Ovary (tissue), 9 donors: ENCODE measurements around the gene HNRNPA2B1. TPM values are rescaled to one million over a fixed set of nuclear protein-coding genes. Genes with fewer than 3 reads are reported as not detected.
A peak's percentile ranks its signal among the peaks of the same experiment; 100 is the strongest.
"Not testable (repeated sequence)": the region's sequence is repeated elsewhere in the genome, so short reads cannot be mapped to it uniquely, and the experiment has no call there.

Experiments
- DNase-seq, 5 donors: peaks; one replicate each; pipeline ENCODE4 v3.0.0-alpha.2; 2019 to 2020
- H3K27ac ChIP-seq, 2 donors: fragments of 200-600 bp; one replicate each; pipeline versions ENCODE4 v1.5.1 to v1.8.0; 2019 to 2022
- H3K27me3 ChIP-seq: fragments of 200-600 bp; one replicate; pipeline ENCODE4 v1.8.0; 2022
- H3K36me3 ChIP-seq: fragments of 200-600 bp; sonication (generic); one replicate; pipeline ENCODE4 v1.5.1; 2019
- H3K4me1 ChIP-seq: one replicate; pipeline ENCODE4 v1.8.1; 2013; ENCODE audit warnings: mild to moderate bottlenecking, moderate library complexity; ENCODE audit not compliant: insufficient read depth
- H3K4me3 ChIP-seq: fragments of 200-600 bp; sonication (generic); one replicate; pipeline ENCODE4 v1.5.1; 2017
- H3K9me3 ChIP-seq, 2 donors: fragments of 200-600 bp in 1 of 2; sonication (generic) in 1 of 2; one replicate each; pipeline versions ENCODE4 v1.5.1 to v1.8.1; 2013 to 2019; ENCODE audit warnings: mild to moderate bottlenecking in 1 of 2, moderate library complexity in 1 of 2
- CTCF ChIP-seq, 3 donors: fragments of 450-650 bp in 2 of 3; fragments of 200-600 bp in 1 of 3; IDR thresholded peaks; one replicate each; pipeline versions ENCODE4 v1.5.1 to v1.8.0; 2016 to 2022; ENCODE audit warnings: antibody characterized with exemption in 3 of 3, mild to moderate bottlenecking in 1 of 3
- EP300 ChIP-seq: sonication (generic); formaldehyde crosslinking; IDR thresholded peaks from one replicate; pipeline ENCODE4 v1.6.1; 2017; ENCODE audit warnings: antibody characterized with exemption
- POLR2A ChIP-seq: fragments of 450-650 bp; IDR thresholded peaks from one replicate; pipeline ENCODE4 v1.6.1; 2017; ENCODE audit warnings: antibody characterized with exemption, mild to moderate bottlenecking, moderate library complexity
- WGBS, 3 donors: extraction: QIAGEN DNeasy Blood & Tissue Kit in 1 of 3; methylation state at CpG; one replicate each; pipeline versions ENCODE4 v1.1.5 to v1.1.7; 2013 to 2017; 5-methylcytosine and 5-hydroxymethylcytosine counted together
- intact Hi-C, 4 donors: fragments of 100-400 bp; cut with DNase I; formaldehyde crosslinking; loops; one replicate each; pipeline versions ENCODE4 v1.11.0 to v1.15.1; 2022 to 2023
- polyA plus RNA-seq, 2 donors: library from polyadenylated mRNA; stranded (reverse); fragments of 200-250 nt in 1 of 2; fragments of 350-450 nt in 1 of 2; fragmentation: Illumina TruSeq in 1 of 2; extraction: RNeasy Lipid Tissue Mini Kit (QIAGEN cat#74804) in 1 of 2; gene quantifications; one replicate each; pipeline ENCODE4 v1.2.3, GENCODE V29; 2013 to 2014
- total RNA-seq, 7 donors: library from RNA; depleted of rRNA in 2 of 7; stranded (reverse); fragments of >200 nt in 2 of 7; fragmentation: NEBNext Ultra II Directional in 3 of 7; extraction: Animal tissue kit (Norgen Biotek cat#: 25700) in 3 of 7; gene quantifications; one replicate each; pipeline versions ENCODE4 v1.1.0 to v1.2.4, GENCODE V29; 2016 to 2023
- donor health status: DM: no; HTN: no; CAD: no; lungs with moderate emphysema.
- donor health status: DM: no; HTN: no; CAD: no.
- donor health status: Bipolar disorder and iron deficiency.
- donor health status: DM: yes; HTN: yes; CAD: no.
- donor health status: DM: no; HTN: no; CAD: no.
- donor health status: DM: yes; HTN: yes; CAD: no.

Gene HNRNPA2B1
- total and polyA plus RNA-seq, 9 donors: 236 to 659 (median 413) TPM

- no peak overlapping the region for H3K4me3 ChIP-seq
- H3K27ac ChIP-seq: no peak overlapping the region
- no peaks in the 10 kb centered on the region for H3K27me3 ChIP-seq
- DNase-seq: no peak
- intact Hi-C loops: no loop called here
- 75 to 79% (median 77%) methylated on average over 20 of the region's 20 CpGs for WGBS, 3 donors
- no peaks in the 10 kb centered on the region for H3K36me3 ChIP-seq
- no peaks in the 10 kb centered on the region for H3K4me1 ChIP-seq
- no peaks in the 10 kb centered on the region for H3K9me3 ChIP-seq
- TF ChIP-seq EP300: no peak
- no peak for TF ChIP-seq POLR2A
- no peak for TF ChIP-seq CTCF (IDR thresholded peaks at IDR 0.05)
Measured at GRCh38 chr7:26156451-26157420, 43.8 kb downstream of the HNRNPA2B1 start.

GRCh38 chr7:26155531-26156375 lies 44.8 kb downstream of the HNRNPA2B1 start:
- TF ChIP-seq EP300: no peak
- TF ChIP-seq POLR2A: no peak
- Histone ChIP-seq H3K36me3 (no peaks in the 10 kb centered on the region), H3K4me3 (no peak overlapping the region), H3K27ac (no peak overlapping the region), H3K4me1 (no peaks in the 10 kb centered on the region), H3K9me3 (no peaks in the 10 kb centered on the region), H3K27me3 (no peaks in the 10 kb centered on the region)
- intact Hi-C loops: no loop called here
- 46 to 53% (median 52%) methylated on average over 8 of the region's 8 CpGs for WGBS, 3 donors
- no peak for DNase-seq

- H3K4me1 ChIP-seq: no peaks in the 10 kb centered on the region
- intact Hi-C loops: no loop called here
- 74 to 76% (median 74%) methylated on average over 15 of the region's 15 CpGs for WGBS, 3 donors
- TF ChIP-seq EP300 (no peak), CTCF (IDR thresholded peaks at IDR 0.05) (no peak), POLR2A (no peak)
- no peaks in the 10 kb centered on the region for H3K9me3 ChIP-seq
- H3K36me3 ChIP-seq: no peaks in the 10 kb centered on the region
- H3K4me3 ChIP-seq: no peak overlapping the region
- no peak for DNase-seq
- H3K27ac ChIP-seq: no peak overlapping the region
- no peaks in the 10 kb centered on the region for H3K27me3 ChIP-seq
Measured at GRCh38 chr7:26153823-26154783, 46.4 kb downstream of the HNRNPA2B1 start.

GRCh38 chr7:26153241-26153822 lies 47.2 kb downstream of the HNRNPA2B1 start:
- TF ChIP-seq POLR2A (no peak), EP300 (no peak), CTCF (IDR thresholded peaks at IDR 0.05) (no peak)
- H3K4me1 ChIP-seq: no peaks in the 10 kb centered on the region
- H3K27me3 ChIP-seq: no peaks in the 10 kb centered on the region
- no peak for DNase-seq
- intact Hi-C loops: no loop called here
- peak overlapping the region; percentile 35 for H3K4me3 ChIP-seq
- no peaks in the 10 kb centered on the region for H3K36me3 ChIP-seq
- H3K27ac ChIP-seq: no peak overlapping the region
- no peaks in the 10 kb centered on the region for H3K9me3 ChIP-seq
- WGBS, 3 donors: 27 to 40% (median 29%) methylated on average over 18 of the region's 18 CpGs

- H3K36me3 ChIP-seq, H3K9me3 ChIP-seq, H3K27me3 ChIP-seq, H3K4me1 ChIP-seq, DNase-seq, intact Hi-C loops, H3K27ac ChIP-seq: not testable (repeated sequence)
- WGBS, 3 donors: 2 to 7% (median 4%) methylated on average over 29 to 54 of the region's 54 CpGs
- peak overlapping the region; percentile 35 for H3K4me3 ChIP-seq
Measured at GRCh38 chr7:26152782-26153240, 47.7 kb downstream of the HNRNPA2B1 start.
